NOMO-1 treated with dmso at 0.1 percent for 144 hours (cell line): Measurements from ENCODE around the gene MCTS1.
"Not testable (repeated sequence)": the region's sequence is repeated elsewhere in the genome, so short reads cannot be mapped to it uniquely, and the experiment has no call there.

Experiments used
- DNase-seq: peaks from one replicate; lab custom pipeline; 2025; ENCODE audit not compliant: unreplicated experiment; lab: John Stamatoyannopoulos, UW

MCTS1 gene

DNA sequence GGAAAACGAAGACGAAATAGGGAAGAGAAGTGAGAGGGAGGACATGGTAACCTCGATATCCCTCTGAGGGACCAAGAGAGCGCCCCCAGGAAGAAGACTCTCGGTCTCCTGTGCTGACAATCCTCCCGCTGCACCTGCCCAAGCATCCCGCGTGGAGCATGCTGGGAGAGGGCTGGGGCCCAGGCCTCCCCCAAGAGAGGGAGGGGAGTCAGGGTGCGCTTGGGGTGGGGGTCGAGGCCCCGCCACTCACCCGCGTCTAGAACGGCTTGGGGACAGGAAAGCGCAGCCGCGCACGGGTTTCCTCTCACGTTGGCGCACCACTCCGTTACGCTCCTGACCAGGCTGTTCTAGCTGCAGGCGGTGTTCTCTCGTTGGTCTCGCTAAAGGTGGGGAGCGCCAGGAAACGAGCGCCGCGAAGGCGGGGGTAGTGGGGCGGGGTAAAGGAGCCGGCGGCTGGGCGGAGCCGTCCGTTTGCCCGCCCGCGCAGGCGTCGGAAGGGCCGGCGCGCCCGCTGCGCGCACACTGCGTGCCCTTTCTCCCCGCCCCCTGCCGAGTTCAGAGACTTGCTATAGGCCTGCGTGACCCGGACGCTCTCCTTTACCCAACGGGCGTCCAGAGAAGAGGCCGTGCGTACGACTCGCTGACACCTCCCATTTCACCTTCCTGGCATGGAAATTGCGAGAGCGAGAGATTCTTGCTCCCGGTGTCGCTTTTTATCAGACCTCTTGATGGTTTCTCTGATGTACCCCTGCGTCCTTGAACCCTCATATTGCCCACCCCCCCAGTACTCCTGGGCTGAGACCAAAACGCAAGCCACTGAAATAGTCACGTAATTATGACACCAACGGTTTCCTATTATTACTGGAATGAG lies 26.0 kb downstream of the MCTS1 start, which contains the start of gene C1GALT1C1:
Gene C1GALT1C1 (minus strand): TSS at position 388 of the 871 bp plus-strand sequence. CDS start 2,888 bp downstream, outside the sequence.
- peak; percentile 88 for DNase-seq

DNA sequence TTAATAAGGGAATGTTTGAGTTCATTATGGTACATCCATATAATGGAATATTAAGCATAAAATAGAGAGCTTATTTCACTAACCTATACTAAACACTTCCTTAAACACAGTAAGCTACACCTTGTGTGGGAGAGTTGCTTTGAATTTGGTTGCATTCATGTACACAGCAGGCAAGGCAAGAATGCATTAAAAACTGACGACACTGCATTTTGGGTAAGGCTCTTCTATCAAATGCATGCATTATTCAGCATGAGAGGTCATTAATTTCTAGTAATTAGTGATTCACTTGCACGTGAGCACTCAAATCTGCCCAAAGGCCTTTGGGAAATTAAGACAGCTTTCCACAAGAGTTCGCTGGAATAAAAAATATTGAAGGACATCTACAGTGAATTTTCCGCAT lies 34.7 kb downstream of the MCTS1 start:
- no peak for DNase-seq

DNA sequence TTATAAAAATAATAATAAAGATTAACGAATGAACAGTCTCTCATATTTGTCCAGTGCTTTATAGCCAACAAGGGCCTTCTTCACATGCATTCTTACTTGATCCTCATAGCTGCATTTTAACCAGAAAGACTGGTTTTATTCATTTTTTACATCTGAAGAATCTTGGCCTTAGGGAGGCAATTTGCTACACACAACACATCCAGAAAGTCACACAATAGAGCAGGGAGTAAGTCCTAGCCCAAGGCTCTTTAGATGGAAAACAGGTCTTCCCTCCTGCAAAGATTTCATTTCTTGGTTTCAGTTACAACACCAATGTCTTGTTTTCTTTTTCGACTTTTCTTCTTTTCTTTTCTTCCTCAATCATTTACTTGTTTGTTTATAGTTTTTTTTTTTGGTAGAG lies 39.0 kb downstream of the MCTS1 start:
- DNase-seq: no peak

DNA sequence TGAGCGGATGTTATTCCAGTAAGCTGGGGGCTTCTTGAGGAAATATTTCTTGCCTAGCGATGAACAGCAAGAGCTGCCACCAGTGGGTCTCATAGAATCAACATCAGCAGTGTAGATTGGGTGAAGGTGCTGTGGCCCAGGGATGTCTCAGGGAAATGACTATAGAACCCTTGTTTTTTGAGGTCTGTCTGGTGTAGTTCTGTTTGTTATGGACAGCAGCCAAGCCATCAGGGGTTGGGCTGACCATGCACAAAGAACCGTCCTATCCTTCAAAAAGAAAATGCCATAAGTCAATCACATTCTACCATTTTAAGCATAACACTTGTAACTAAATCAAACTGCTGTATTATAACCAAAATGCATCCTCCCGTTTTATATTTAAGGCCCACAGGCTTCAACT lies 43.2 kb downstream of the MCTS1 start:
- no peak for DNase-seq

DNA sequence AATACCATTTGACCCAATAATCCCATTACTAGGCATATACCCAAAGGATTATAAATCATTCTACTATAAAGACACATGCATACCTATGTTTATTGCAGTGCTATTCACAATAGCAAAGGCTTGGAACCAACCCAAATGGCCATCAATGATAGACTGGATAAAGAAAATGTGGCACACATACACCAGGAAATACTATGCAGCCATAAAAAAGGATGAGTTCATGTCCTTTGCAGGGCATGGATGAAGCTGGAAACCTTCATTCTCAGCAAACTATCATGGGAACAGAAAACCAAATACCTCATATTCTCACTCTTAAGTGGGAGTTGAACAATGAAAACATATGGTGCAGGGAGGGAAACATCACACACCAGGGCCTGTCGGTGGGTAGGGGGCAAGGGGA lies 48.4 kb downstream of the MCTS1 start:
- DNase-seq: not testable (repeated sequence)

DNA sequence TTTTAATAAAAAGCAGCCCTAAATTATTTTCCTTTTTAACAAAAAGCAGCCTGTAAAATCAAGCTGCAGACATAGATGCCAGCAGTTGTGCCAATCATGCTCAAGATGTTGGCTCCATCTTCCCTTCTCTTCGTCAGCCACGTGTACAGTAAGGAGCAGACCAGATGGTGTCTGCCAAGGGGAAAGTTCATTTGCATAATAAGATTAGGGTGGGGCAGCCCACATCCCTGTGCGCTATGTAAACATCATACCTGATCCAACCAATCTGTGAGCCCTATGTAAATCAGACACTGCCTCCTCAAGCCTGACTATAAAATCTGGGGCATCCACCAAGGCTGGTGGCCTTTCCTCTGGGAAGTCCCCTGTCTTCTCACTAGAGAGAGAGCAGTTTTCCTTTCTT lies 49.1 kb downstream of the MCTS1 start:
- DNase-seq: no peak

DNA sequence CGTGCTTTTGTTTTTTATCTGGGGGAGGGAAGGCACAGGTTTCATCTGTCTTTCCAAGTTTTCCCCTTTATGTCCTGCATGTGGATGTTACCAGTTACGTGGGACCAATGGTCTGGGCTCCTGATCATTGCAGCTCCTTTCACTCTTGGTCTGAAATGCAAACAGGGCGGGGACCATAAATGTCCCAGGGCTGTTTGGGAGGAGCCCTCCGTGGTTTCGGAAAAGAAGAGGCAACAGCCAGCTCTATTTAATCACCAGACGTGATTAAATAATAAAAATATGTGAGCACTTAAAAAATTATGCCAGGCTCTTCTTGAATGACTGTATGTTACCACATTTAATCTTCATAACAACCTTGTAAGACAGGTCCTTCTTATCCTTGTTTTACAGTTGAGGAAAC lies 56.7 kb downstream of the MCTS1 start:
- no peak for DNase-seq
